Activated CD8-positive, alpha-beta memory T cell treated with anti-CD3 and anti-CD28 coated beads for 36 hours (primary cell): Measurements from ENCODE around the gene MBD3. TPM values are rescaled to one million over a fixed set of nuclear protein-coding genes. Genes with fewer than 3 reads are reported as not detected.
"Not testable (repeated sequence)": the region's sequence is repeated elsewhere in the genome, so short reads cannot be mapped to it uniquely, and the experiment has no call there.

Source experiments
- CTCF ChIA-PET: fragments of 350-600 bp; sonication (Branson Sonifier 250); formaldehyde crosslinking; loops from one replicate; lab custom pipeline; 2021; ENCODE audit warnings: antibody characterized with exemption; lab: Charles Lee
- POLR2A ChIA-PET: fragments of 350-600 bp; sonication (Branson Sonifier 250); formaldehyde crosslinking; loops from one replicate; lab custom pipeline; 2021; ENCODE audit warnings: antibody characterized with exemption; lab: Charles Lee
- total RNA-seq, 2 experiments: library from RNA; stranded (reverse); gene quantifications; one replicate each; pipeline ENCODE4 v1.2.3, GENCODE V29; 2021

The MBD3 gene
- total RNA-seq, 2 experiments from 2014 or later, result 127 to 130 TPM

DNA sequence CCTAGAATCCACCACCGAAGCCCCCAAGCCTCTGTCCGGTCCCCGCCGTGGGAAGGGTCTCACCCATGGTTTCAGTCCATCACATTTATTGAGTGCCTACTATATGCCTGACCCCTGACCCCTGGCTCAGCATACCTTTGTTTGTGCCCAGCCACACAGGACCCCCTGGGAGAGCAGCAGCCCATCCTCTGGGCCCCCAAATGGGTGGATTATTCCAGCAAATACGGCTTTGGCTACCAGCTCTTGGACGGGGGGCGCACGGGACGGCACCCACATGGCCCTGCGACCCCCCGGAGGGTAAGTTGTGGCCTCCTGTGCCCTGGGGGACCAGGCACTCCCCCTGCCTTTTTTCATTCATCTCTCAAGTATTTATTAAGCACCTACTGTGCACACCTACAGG lies 61.1 kb downstream of the MBD3 start:
- POLR2A ChIA-PET, result no interaction called here
- CTCF ChIA-PET, result interaction anchor here (0.7 to 1.0 kb wide), 2 partner anchors 15 to 236 kb away, joined by 3 read pairs; no protein-coding TSS in a partner anchor

DNA sequence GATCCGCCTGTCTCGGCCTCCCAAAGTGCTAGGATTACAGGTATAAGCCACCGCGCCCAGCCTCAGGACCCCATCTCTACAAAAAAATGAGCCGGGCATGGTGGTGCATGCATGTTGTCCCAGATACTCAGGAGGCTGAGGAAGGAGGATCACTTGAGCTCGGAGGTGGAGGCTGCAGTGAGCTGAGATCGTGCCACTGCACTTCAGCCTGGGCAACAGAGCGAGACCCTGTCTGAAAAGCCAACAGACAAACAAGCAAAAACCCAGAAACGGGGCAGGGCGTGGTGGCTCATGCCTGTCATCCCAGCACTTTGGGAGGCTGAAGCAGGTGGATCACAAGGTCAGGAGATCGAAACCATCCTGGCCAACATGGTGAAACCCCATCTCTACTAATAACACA lies 61.8 kb downstream of the MBD3 start:
- POLR2A ChIA-PET, CTCF ChIA-PET: not testable (repeated sequence)

DNA sequence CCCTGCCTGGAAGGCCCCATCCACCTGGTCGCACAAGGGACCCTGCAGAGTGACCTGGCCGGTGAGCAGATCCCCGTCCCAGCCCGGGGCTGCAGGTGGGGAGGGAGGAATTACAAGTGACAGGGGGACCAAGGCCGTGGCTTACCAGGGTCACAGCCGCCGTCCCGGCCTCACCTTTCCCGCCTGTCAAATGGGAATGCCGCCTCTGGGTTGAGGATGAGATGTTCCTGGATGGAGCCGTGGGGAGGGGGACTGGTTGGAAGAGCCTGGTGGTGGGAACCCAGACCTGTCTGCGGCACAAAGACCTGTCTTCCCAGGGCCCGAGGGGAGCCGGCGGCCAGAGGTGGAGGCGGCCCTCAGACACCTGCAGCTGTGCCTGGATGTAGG lies 63.2 kb downstream of the MBD3 start:
- CTCF ChIA-PET, result no interaction called here
- POLR2A ChIA-PET, result no interaction called here

DNA sequence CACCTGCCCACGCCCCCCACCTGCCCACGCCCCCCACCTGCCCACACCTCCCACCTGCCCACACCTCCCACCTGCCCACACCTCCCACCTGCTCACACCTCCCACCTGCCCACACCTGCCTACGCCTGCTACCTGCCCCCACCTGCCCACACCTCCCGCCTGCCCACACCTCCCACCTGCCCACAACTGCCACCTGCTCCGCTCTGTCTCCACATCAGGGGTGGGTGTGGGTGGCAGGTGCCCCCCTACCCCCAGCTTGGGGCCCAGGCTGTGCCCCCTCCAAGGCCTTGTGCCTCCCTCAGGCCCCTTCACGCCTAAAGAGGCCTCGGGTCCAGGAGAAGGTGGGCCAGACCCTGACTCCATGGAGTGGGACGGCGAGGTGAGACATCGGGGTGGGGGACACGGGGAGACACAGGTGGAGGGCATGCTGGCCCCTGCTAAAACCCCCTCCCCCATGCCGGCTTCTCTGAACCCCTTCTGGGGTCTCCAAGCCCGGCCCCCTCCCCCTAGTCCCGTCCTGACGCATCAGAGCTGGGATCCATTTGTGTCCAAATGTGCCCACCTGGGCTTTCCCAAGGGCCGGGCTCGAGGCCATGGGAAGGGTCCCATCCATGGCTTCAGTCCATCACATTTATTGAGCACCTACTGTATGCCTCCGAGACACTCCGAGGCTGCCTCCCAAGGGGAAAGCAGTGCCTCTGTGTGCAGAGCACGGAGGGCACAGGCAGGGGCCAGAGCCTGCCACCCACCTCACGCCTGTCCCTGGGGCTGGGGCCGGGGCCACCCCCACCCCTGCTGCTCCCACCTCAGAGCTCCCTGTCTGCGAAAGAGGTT lies 63.9 kb downstream of the MBD3 start:
- ChIA-PET POLR2A (no interaction called here), CTCF (no interaction called here)

DNA sequence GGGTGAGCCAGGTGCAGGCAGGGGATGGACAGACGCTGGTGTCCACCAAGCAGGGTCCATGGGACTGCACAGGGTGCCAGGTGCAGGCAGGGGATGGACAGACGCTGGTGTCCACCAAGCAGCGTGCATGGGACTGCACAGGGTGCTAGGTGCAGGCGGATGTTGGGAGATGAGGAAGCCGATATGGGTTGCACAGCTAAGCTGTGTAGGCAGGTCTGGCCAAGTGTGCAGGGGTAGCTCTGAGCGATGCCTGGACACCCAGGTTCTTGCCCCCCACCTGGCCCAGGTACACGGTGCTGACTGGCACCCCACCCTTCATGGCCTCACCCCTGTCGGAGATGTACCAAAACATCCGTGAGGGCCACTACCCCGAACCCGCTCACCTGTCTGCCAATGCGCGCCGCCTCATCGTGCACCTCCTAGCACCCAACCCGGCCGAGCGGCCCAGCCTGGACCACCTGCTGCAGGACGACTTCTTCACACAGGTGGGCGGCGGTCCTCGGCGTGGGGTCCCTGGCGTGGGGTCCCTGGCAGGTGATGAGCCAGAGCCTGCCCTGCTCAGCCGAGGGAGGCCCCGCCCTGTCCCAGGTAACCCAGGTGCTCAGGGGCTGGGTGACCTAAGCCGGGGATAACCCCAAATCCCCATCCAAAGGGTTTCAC lies 64.9 kb downstream of the MBD3 start:
- POLR2A ChIA-PET, result no interaction called here
- CTCF ChIA-PET, result no interaction called here

DNA sequence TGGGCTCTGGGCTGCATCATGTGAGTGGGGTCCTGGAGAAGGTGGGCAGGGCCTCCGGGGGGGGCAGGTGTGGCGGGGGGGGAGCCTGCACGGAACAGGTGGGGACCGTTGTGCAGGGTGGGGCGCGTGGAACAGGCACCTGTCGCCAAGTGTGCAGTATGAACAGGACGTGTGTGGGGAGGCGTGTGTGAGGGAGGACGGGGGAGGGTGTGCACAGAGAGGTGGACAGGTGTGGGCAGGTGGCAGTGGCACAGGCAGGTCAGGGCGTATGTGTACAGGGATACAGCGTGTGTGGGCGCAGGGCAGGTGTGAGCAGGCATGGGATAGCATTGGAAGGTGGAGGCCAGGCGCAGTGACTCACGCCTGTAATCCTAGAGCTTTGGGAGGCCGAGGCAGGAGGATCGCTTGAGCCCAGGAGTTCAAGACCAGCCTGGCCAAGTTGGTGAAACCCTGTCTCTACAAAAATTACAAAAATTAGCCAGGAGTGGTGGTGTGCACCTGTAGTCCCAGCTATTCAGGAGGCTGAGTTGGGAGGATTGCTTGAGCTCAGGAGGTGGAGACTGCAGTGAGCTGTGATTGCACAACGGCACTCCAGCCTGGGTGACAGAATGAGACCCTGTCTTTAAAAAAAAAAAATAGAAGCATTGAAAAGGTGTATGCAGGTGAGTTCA lies 65.6 kb downstream of the MBD3 start:
- ChIA-PET CTCF (no interaction called here), POLR2A (no interaction called here)

DNA sequence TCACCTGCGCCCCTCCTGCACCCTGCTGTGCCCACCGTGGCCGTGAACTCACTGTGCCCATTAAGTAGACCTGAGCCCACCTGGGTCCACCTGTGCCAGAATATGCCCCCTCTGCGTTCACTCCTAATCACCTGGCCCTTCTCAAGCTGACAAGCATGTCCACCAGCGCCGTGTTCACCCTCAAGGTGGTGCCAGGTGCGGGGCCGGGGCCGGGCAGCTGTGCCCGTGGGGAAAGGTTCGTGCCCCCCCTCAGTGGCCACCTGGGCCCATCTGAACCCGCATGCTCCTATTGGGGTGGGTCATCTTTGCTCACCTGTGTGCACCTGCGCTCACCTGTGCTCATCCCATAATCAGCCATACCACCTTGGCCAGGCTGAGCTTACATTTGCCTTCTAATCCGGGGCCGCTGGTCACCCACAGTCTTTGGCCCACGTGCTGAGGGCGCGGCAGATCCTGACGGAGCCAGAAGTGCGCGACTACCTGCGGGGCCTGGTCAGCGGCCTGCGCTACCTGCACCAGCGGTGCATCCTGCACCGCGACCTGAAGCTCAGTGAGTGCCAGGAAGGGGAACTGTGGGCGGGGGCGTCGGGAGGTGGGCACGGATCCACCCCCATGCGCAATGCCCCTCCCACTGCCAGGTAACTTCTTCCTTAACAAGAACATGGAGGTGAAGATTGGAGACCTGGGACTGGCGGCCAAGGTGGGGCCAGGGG lies 66.4 kb downstream of the MBD3 start:
- POLR2A ChIA-PET, result no interaction called here
- CTCF ChIA-PET, result interaction anchor here (0.5 kb wide), 1 partner anchor 12 kb away, joined by 3 read pairs; no protein-coding TSS in a partner anchor

DNA sequence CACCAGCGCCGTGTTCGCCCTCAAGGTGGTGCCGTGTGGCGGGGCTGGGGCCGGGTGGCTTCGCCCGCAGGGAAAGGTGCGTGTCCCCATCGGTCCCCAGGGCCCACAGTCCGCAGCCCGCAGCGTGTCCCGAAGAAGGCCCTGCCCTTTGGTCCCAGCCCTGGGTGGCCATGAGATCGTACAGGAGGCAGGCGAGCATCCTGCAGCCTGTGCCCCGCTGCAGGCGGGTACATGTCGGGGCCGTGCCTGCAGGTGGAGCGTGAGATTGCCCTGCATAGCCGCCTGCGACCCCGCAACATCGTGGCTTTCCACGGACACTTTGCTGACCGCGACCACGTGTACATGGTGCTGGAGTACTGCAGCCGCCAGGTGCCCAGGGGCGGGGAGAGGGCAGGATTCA lies 67.3 kb downstream of the MBD3 start:
- POLR2A ChIA-PET, result no interaction called here
- CTCF ChIA-PET, result no interaction called here

DNA sequence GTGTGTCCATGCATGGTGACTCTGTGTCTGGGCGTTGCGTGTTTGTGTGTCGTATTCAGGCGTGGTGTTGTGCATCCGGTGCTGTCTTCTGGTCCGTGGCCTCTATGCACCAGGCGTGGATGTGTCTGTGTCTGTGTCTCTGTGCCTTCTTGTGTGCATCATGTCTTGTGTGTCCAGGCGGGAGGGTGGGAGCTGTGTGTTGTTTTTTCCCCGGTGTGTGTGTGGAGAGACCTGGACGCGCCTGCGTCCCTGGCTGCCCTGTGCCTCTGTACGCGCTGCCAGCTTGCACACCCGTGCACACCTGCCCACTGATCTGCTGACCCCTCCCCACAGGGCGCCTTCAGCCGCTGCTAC lies 67.7 kb downstream of the MBD3 start:
- ChIA-PET POLR2A (no interaction called here), CTCF (no interaction called here)

DNA sequence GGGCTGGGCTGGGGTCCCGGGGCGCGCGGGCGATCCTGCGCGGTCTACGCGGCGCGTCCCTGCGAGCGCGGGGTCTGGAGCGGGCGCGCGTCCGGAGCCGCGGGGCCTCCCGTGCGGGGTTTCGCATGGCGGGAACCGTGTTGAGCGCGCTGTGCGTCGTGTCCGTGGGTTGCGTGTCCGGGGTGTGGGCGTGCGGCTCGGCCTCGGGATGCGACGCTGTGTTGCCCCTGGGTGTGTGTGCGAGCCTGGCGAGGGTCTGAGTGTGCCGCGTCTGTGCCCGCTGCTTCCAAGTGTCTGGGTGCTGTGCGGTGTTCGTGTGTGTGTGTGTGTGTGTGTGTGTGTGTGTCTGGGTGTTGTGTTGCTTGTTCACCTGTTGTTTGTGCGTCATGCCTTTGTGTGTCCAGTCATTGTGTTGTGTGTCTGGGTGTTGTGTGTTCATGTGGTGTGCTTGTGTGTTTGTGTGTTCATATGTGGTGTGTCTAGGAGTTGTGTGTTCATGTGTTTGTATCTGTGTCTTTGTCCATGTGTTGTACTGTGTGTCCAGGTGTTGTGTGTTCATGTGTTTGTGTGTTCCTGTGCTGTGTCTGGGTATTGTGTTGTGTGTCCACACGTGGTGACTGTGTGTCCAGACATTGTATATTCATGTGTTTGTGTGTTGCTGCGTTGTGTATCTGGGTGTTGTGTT lies 68.2 kb downstream of the MBD3 start:
- POLR2A ChIA-PET, result no interaction called here
- CTCF ChIA-PET, result no interaction called here

Other genes with a start within 250 kb of the MBD3 start
- 100 to 1,000 TPM in 1 of 2 experiments, 10 to 100 TPM in 1; 99.4 to 104 TPM for gene NDUFS7, start 209.0 kb downstream of the MBD3 start, total RNA-seq
- gene GAMT, start 191.3 kb downstream of the MBD3 start, total RNA-seq, result 10 to 100 TPM; 29.3 to 30.8 TPM
- 100 to 1,000 TPM; 295 to 300 TPM for gene DAZAP1, start 185.3 kb downstream of the MBD3 start, total RNA-seq
- gene RPS15, start 154.5 kb downstream of the MBD3 start, total RNA-seq, result 1,000 to 10,000 TPM; 1,429 to 1,438 TPM
- under 1 TPM; 0.06 to 0.13 TPM for gene APC2, start 142.7 kb downstream of the MBD3 start, total RNA-seq
- gene C19orf25, start 113.7 kb downstream of the MBD3 start, total RNA-seq, result 10 to 100 TPM; 33.4 to 36.5 TPM
- gene PCSK4, start 102.5 kb downstream of the MBD3 start, total RNA-seq, result 1 to 10 TPM; 1.3 TPM
- 1 to 10 TPM; 2.0 to 2.3 TPM for gene REEP6, start 101.7 kb downstream of the MBD3 start, total RNA-seq
- 1 to 10 TPM; 1.6 to 2.6 TPM for gene ADAMTSL5, start 79.8 kb downstream of the MBD3 start, total RNA-seq
- not detected for gene PLK5, start 68.8 kb downstream of the MBD3 start, total RNA-seq
- gene MEX3D, start 24.5 kb downstream of the MBD3 start, total RNA-seq, result 10 to 100 TPM; 11.0 to 11.9 TPM
- gene UQCR11, start 12.6 kb upstream of the MBD3 start, total RNA-seq, result 100 to 1,000 TPM; 254 to 264 TPM
- gene TCF3, start 59.8 kb upstream of the MBD3 start, total RNA-seq, result 100 to 1,000 TPM; 103 to 109 TPM
- not detected for gene ONECUT3, start 160.6 kb upstream of the MBD3 start, total RNA-seq
- gene ATP8B3, start 219.4 kb upstream of the MBD3 start, total RNA-seq, result 1 to 10 TPM; 1.5 to 1.7 TPM